Esophagus mucosa (tissue), 1 donor: Measurements from ENCODE around the gene S100A10. TPM values are rescaled to one million over a fixed set of nuclear protein-coding genes. Genes with fewer than 3 reads are reported as not detected.

Source experiments
- ATAC-seq: fragments of 200-7000 bp; cut with Tn5 transposase; one replicate; pipeline ENCODE4 v1.9.1; 2020
- total RNA-seq: library from RNA; stranded (reverse); gene quantifications from one replicate; pipeline ENCODE4 v1.2.4, GENCODE V29; 2023
- donor health status: DM: yes; HTN: yes; CAD: no.

Gene S100A10
- total RNA-seq, 1 donor from 2014 or later = 1,355 TPM

DNA sequence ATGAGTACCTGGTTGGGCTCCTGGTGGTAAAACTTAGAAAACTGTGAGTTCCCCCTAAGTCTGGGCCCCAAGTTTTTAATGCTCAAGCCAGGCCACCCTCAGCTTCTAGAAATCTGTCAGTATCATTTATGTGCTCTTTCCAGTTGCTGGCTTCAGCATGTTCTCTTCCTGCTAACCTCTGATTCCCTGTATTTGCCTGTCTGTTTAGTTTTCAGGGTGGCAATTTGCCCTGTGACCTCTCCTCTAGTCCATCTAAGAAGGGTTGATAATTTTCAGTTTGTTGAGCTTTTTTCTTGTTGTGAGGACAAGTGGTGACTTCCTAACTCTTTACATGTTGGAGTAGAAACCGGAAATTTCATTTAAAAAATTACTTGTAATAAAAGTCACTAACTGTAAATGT is 16.0 kb upstream of the S100A10 start:
- ATAC-seq = no peak

DNA sequence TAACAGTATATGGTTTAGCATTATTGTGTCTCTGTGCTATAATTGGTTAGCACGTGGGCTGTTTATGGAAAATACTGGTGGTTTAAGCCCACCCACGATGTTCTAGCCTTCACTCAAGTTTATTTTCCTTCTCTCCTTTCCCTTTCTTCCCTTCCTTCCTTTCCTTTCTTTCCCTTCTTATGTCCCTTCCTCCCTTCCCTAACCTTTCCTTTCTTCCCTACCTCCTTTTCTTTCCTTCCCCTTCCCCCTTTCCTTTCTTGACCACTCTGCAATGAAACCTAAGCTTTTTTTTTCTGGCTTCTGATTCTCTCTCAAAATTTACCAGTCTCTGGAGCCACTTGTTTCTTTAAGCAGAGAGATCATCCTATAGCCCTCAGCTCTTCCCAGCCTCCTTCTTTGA is 13.4 kb upstream of the S100A10 start:
- no peak for ATAC-seq

DNA sequence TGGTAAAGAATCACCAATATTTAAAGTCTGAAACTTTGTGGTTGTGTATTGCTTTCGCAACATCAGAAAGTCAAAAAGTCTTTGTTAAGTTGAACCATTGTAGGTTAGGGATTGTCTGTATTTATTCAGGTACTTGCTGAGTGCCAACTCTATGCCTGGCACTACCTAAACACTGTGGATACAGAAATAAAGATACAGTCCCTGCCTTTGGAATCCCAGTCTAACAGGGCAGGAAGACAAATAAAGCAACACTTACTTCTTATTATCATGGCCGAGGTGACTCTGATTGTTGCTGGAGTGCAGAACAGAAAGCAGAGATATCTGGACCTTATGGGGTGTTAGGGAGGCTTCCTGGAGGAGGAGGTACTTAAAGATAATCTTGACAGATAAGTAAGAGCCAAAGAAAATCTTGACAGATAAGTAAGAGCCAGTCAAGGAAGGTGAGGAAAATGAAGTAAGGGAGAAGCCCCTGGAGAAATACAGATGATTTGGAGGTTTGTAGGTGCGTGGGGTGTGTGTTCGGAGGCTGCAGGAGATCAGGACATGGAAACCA is 11.8 kb upstream of the S100A10 start:
- no peak for ATAC-seq

DNA sequence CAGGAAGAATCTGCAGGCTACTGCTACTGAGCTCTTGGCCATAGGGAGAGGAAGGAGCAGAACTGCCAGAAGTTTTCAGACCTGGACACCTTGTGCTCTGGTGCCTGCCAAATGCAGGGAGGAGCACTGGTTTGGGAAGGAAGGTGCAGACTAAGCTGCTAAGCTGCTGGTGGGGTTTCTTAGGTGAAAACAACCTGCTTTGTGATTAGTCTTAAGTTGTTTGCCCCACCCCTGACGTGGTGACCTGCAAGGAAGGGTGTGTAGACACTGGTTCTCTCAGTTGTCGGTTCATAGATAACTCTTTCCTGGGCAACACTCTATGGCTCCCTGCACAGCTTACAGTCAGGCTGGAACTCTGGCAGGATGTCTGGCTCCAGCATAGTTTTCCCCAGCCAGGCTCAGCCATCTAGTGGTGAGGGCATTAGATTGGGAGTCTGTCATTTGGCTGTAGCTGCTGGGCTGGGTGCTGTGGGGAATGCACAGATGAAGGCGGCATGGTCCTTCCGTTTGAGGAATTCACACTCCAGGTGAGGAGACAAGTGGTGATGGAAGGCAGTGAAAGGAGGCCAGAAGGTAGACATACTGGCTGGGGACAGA is 10.3 kb upstream of the S100A10 start:
- peak; percentile 51 for ATAC-seq

DNA sequence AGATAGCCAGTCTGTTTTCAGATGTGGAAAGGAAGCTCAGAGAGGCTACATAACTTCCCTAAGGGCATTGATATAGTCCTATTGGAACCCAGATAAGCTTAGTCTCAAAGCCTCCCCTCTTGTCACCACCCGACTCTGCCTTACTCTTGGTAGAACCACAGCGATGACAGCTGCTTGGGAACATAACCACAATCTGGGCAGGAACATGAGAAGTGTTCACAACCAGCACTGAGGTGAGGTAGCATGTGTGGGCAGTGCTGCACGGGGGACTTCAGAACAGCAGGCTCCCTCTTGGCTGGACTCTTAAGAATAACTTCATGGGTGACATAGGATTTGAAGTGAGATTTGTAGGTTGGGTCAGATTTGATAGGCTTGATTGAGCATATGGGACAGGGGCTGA is 9.3 kb upstream of the S100A10 start:
- ATAC-seq = no peak

DNA sequence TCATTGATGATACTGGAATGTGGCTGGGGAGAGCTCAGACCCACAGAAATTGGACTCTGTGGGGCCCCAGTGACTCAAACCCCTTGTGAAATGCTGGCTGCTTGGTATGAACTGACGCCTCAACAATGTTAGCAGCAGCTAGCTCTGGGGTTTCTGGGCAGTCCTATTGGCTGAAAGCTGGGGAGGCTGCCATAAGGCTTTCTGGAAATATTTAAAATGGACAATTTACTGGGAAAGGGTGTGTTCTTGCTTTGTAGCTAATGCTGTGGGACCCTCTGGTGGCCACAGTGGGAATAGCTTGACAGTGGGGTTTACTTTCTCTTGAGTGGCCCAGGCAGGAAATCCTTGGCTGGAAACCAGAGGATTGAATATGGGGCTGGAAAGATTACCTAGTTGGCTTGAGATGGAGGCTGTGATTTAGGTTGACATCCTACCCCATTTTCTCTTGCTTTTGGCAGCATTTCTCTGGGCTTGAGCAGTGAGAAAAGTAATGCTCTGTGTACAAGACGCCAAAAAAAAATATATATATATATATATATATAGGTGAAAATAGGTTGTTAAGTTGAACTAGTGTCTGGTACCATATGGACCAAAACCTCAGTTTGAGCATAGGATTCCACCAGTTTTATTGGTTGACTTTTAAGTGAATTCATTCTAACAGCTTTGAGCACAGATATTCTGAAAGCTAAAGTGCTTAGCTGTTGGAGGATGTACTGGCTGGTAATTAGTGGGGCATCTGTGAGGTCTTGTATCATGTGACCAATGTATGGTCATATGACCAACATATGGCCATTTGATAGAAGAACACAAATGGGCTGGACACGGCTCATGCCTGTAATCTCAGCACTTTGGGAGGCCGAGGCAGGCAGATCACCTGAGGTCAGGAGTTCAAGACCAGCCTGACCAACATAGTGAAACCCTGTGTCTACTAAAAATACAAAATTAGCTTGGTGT is 8.2 kb upstream of the S100A10 start:
- ATAC-seq = peak; percentile 56

DNA sequence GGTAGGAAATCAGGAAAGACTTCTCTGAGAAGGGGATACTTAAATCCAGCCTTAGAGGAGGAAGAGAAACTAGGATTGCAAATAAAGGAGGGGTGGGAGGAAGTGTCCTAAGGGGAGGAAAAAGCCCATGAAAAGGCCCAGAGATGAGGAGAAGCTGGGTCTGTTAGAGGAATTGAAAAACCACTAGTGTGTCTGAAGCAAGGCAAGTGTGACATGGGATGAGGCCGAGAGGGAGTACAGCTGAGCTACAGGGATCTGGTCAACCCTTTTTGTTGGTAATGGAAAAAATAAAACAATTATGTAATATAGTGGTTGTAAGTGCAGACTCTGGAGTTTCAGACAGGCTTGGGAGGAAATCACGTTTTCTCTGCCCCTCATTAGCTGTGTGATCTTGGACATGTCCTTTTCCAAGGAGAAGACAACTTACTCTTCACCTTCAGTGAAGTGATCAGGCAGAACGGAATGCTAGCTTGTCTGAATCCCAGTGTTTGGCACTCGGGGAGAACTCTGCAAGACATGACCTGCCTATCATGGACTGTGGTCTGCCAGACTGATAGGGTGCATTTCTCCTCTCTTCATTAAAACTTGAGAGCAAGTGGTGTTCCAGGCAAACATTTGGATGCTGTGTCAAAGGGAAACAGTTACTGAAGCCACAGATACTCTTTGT is 7.4 kb upstream of the S100A10 start:
- peak; percentile 10 for ATAC-seq

DNA sequence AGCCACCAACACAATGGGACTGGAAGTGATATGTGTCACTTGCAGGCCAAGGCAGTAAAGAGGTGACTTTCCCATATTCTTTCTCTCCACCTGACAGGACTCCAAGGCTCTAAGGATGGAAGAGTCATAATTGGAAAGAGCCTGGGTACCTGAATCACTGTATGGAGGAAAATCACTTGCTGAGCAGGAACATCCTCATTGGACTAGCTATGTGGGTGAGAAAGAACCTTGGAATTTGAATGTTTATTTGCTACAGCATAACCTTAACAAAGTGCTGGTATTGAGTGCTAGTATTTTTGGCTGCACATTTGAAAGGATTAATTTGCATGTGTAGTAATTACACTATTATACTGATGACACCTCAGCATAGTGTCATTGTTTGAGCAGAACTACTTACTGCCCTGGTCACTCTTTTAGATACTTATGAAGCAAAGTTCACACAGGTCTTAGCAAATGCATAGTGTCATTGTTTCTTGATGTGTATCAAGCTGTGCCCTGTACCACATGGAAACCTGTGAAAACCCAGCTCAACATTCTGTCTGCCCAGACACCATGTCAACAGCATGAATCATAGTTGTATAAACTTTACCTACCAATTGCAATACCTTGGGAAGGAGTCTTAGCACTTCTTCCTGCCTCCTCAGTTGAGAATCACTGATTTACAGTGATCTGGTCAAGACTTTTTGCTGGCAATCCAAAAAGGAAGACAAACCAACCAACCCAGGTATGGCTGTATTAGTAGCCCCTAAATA is 5.1 kb upstream of the S100A10 start:
- ATAC-seq = peak; percentile 66

DNA sequence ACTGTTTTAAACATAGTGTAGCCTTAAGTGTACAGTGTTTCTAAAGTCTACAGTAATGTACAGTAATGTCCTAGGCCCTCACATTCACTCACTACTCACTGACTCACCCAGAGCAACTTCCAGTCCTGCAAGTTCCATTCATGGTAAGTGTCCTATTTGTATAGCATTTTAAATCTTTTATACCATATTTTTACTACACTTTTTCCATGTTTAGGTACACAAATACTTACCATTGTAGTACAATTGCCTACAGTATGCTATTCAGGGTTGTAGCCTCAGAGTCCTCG is 3.6 kb upstream of the S100A10 start:
- no peak for ATAC-seq

DNA sequence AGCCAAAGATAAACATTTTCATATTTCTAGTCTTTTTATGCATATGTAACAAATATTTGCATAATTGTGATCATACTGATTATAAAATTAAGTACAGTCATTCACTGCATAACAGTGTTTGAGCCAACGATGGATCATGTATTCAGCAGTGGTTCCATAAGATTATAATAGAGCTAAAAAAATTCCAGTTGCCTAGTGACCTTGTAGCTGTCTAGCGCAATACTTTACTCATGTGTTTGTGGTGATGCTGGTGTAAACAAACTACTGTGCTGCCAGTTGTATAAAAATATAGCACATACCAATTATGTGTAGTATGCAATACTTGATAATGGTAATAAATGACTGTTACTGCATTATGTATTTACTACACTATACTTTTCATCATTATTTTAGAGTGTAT is 2.1 kb upstream of the S100A10 start:
- no peak for ATAC-seq

DNA sequence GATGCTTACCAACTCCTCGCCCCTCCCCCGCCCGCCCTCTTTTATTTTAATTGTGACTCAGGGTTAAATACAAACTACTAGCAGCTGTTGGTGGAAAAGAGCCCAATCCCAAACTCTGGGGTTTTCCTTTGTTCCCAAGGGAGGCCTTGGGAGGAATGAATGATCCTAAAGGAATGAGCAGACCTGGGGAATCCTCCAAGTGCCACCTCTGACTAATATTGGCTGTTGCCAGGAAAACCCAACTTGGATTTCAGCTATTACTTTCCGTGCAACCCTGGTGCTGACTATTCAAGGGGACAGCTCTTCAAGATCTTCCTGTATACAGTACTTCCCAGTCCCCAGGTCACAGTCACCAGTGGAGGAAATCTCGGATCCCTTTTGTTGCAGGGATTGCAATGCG is 1.3 kb upstream of the S100A10 start:
- no peak for ATAC-seq

DNA sequence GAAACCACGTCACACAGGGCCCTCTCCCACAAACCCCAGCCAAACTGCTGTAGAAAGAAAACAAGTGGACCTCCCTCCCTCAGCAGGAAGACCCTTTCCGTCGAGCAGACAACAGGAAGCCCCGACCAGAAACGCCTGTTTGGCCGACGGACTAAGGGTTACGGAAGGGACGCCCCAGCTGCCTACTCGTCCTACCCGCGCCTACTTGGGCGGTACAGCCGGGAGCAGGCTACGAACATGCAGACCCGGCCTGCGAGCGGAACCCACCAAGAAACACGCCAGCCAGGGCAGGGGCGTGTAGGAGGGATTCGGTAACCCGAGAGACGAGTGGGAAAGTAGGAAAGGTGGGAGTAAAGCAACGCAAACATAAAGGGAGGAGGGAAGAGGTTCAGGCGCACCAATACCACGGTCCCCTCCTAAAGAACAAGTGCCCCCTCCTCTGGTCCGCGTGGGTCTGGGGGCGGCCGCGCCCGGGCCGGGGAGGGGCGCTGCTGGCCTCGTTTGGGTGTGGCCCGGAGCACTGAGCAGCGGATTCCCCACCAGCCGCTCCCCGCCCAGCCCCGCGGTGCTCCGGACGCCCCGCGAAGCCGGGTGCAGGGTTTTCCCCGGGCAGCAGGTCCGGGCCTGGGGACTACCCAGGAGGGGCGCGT is 450 bp downstream of the S100A10 start:
- ATAC-seq = no peak

DNA sequence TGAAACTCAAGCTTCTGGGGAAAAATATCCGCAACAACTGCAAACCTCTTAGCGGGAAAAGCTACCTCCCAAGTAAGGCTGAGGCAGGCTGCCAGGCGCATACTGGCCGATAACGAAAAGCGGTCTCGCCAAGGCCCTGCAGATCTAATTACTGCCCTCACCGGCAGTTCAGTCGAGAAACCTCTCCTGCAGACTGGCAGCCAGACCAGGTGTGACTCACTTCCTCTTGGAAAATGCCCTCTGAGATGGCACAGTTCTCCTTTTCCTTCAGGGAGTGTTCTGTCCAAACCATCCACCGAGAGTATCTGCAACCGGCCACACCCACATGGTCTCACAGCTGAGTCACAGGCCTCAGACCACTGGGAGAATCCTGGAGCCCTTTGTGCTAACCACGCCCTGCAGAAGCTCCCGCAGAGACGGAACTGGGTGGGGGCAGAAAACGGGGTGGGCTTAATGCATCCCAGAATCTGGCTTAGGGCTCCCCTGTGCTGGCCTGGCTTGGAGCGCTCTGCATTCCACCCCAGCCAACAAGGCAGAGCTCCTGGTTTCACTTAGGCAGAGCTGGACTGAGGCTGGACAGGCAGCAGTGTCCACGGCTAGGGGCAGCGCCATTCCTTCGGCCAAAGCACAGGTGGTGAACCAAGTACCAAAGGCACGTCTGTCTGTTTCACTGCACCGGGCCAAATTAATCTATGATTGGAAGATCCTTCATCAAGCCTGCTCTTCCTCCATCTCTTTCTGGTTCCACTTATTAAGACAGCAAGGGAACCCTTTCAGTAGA is 1.2 kb downstream of the S100A10 start:
- peak; percentile 67 for ATAC-seq

DNA sequence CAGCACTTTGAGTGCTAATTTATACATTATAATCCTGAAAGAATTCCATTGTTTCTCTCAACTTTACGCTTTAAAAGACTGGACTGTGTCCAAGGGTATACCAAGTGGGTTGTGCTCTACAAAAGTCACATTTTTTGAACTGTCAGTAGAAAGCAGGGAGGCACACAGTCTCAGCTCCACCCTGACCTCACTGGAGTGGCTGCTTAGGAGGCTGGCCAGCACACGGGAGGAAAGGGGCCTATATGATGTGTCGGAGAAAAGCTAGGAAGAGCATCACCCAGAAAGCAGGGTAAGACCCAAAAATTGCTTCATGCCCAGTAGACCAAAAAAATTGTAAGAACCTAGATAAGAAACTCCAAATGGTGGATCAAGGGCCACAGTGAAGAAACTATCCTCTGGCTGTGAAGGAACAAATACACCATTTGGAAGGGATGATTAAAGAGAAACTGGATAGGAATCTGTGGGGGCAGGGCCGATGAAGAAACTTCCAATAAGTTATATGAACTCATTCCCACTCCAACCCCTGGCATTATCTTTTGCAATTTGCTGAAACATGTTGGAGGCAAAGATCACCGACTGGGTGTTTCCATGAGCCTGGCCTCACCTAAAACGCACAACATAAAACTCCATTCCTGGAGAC is 1.9 kb downstream of the S100A10 start:
- no peak for ATAC-seq

DNA sequence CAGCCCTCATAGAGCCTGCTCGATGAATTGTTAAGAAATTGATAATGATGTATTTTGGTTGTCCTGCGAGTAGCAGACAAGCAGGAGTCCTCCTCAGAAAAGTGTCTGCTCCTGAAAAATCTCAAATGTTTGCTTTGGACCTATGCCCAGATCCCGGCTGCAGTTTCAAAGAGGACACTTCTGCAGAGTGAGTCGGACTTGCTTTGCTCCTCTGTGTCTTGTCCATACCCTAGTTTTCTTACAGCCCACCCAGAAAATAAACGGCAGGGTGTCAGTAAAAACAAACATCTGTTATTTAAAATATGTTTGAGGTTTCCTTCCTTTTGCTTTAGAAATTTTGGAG is 2.8 kb downstream of the S100A10 start:
- no peak for ATAC-seq

DNA sequence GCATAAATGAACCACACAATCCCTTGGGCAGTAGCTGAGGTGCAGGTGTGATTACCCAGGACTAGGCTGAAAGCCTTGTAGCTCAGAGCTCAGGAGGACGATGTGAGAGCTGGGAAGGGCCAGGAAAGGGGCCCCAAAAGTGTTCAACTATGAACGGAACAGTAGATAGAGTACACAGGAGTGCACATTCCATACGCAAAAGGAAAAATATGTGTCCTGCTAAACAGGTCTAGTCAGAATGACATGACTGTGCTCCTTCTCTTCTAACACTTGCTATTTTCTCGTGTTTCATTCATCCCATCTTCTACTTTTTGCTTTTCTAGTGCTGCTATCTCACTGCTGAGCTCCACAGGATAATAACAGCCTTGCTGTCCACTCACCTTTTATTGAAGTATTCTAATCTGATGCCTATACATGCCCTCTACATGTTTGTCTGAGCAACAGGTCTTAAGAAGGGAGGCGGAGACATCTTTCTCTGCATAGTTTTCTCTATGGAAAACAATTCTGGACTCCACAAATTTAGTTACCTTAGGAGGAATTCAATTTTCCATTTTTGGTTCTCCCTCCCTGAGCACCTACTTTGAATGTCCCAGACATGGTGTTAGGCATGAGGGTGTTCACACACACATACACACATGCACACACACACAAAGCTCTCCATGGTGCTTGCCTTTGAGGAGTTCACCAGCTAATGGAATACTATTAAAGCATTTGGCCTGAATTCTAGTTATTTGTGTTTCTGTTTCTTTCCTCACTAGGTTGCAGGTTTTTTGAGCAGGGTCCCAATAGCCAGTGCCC is 3.4 kb downstream of the S100A10 start:
- ATAC-seq = peak; percentile 6

DNA sequence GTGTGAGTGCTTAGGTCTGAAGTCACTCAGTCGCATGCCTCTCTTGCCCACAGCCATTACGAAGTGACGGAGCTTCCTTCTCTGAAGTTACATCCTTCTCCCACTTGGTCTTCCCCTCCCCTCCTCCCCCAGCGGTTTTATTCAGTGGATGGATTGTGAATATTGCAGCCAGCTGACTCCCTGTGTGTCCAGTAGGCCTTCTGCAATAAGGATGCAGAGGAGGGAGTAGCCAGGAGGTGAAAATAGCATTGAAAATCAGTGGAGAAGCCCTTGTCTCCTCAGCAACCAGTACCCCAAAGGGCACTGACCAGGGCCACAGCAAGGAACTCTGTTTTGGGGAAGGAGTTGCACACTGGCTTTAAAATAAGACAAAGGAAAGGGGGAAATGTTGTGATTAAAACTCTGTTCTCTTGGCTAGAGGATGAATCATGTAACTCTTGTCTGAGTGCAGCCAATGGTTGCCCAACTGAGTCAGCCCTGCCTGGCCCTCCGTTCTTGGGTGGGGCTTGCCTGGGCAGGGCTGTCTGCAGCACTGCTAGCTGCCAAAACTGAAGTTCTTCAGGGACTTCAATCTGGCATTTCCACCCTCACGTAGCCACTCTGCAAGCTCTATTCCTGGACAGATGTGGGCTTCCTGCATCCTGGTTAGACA is 4.3 kb downstream of the S100A10 start:
- peak; percentile 58 for ATAC-seq

DNA sequence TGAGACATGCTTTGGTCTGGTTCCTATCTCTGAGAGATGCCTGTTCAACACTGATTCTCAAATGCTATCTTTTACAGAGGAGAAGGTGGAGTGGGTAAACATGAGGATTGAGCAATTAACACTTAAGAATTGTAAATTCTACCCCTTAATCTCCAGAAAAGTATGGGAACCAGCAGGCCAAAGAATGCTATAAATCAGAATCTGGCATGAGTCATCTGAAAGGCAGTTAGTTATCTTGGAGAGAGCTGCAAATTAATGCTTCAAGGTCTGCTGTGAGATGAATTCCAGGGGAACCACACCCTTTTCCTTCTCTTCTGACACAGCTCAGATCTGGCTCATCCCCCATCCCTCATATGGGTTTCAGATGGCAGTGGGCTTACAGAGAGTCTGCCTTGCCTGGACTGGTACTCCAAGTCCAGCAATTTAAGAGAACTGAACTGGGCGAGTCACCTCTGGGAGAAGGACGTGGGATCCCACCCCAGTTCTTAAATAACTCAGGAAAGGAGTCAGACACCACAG is 5.2 kb downstream of the S100A10 start:
- ATAC-seq = peak; percentile 36

DNA sequence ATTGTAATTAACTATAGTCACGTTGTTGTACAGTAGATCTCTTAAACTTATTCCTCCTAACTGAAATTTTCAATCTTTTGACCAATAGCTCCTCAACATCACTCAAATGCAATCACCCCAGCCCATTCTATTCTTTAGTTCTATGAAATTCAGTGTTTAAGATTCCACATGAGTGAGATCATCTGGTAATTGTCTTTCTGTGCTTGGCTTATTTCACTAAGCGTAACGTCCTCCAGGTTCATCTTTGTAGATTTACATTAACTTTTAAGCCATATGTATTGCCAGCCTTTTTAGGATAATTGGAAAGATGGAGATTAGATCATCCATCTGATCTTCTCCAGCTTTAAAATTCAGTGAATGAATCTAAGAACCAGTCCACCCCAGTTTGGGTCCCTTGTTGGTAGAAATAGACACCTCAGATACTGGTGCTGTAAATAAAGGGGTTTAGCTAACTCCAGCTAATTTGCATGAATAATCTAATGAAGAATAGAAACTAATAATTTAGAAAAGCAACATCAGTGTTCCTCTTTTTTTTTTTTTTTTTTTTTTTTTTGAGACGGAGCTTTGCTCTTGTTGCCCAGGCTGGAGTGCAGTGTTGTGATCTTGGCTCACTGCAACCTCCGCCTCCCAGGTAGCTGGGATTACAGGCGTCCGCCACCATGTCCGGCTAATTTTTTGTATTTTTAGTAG is 7.0 kb downstream of the S100A10 start:
- ATAC-seq = no peak
